Chondrocyte (in vitro differentiated cells): ENCODE measurements around the gene MSL1. TPM values are rescaled to one million over a fixed set of nuclear protein-coding genes. Genes with fewer than 3 reads are reported as not detected.
A peak's percentile ranks its signal among the peaks of the same experiment; 100 is the strongest.
"Not testable (repeated sequence)": the region's sequence is repeated elsewhere in the genome, so short reads cannot be mapped to it uniquely, and the experiment has no call there.

Experiments used
- DNase-seq: peaks from one replicate; pipeline ENCODE4 v3.0.0; 2021; ENCODE audit warnings: mixed read lengths, low spot score
- H3K27ac Mint-ChIP-seq: one replicate; pipeline ENCODE4 v1.8.0; 2021; ENCODE audit warnings: mild to moderate bottlenecking, moderate library complexity, mixed read lengths; ENCODE audit not compliant: unreplicated experiment
- H3K27me3 Mint-ChIP-seq: 2 replicates; pipeline ENCODE4 v1.8.0; 2021; ENCODE audit warnings: low read depth, mixed read lengths
- H3K36me3 Mint-ChIP-seq: 2 replicates; pipeline ENCODE4 v1.8.0; 2021; ENCODE audit warnings: low read depth, mixed read lengths
- H3K4me1 Mint-ChIP-seq: 2 replicates; pipeline ENCODE4 v1.8.0; 2021; ENCODE audit warnings: low read depth, mild to moderate bottlenecking, mixed read lengths
- H3K4me3 Mint-ChIP-seq: one replicate; pipeline ENCODE4 v1.8.0; 2021; ENCODE audit warnings: mild to moderate bottlenecking, moderate library complexity, mixed read lengths; ENCODE audit not compliant: unreplicated experiment
- H3K9me3 Mint-ChIP-seq: 2 replicates; pipeline ENCODE4 v1.8.0; 2021; ENCODE audit warnings: low read depth, mixed read lengths
- total RNA-seq: library from RNA; stranded (reverse); gene quantifications from 3 replicates; pipeline ENCODE4 v1.2.1, GENCODE V29; 2021
- TF ChIP-seq, protein P1 (sequence below): fragments of 200-600 bp; sonication (generic); IDR thresholded peaks from 2 replicates; pipeline ENCODE4 v1.5.0; 2021; ENCODE audit warnings: antibody characterized with exemption, mild to moderate bottlenecking, moderate library complexity

MSL1 gene
- total RNA-seq, 1 donor from 2014 or later: 96.2 TPM

GRCh38 chr17:40130352-40131042 lies 8.7 kb downstream of the MSL1 start:
- DNase-seq: no peak
- Mint-ChIP-seq H3K9me3 (no peaks in the 10 kb centered on the region), H3K36me3 (peaks cover 58% of the 10 kb centered on the region), H3K27ac (peak overlapping the region; percentile 23), H3K27me3 (no peaks in the 10 kb centered on the region), H3K4me3 (no peak overlapping the region), H3K4me1 (peaks cover 13% of the 10 kb centered on the region)
- TF ChIP-seq, protein P1, sequence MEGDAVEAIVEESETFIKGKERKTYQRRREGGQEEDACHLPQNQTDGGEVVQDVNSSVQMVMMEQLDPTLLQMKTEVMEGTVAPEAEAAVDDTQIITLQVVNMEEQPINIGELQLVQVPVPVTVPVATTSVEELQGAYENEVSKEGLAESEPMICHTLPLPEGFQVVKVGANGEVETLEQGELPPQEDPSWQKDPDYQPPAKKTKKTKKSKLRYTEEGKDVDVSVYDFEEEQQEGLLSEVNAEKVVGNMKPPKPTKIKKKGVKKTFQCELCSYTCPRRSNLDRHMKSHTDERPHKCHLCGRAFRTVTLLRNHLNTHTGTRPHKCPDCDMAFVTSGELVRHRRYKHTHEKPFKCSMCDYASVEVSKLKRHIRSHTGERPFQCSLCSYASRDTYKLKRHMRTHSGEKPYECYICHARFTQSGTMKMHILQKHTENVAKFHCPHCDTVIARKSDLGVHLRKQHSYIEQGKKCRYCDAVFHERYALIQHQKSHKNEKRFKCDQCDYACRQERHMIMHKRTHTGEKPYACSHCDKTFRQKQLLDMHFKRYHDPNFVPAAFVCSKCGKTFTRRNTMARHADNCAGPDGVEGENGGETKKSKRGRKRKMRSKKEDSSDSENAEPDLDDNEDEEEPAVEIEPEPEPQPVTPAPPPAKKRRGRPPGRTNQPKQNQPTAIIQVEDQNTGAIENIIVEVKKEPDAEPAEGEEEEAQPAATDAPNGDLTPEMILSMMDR: no peak

- DNase-seq: no peak
- Mint-ChIP-seq H3K9me3 (no peaks in the 10 kb centered on the region), H3K27ac (peak overlapping the region; percentile 43)
These were observed 12.4 kb downstream of the MSL1 start for GRCh38 chr17:40134184-40134583.

DNA sequence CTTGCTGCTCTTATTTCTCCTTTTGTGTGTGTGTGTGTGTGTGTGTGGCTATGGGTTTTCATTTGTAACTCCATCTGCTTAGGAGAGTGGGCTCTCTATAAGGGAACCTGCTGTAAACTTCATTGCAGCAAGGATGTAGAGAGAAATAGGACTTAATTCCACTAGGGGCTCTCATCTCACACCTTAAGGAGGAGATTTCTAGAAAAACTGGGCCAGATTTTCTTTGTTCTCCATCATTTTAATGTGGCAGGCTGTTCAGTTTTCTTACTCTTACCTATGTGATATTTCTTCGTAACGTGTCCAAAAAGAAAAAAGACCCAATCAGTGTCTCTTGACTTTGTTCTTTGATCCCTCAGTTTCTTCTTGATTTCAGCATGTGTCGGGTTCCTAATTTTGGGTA lies 14.0 kb downstream of the MSL1 start:
- Mint-ChIP-seq H3K36me3 (peaks cover 41% of the 10 kb centered on the region), H3K4me1 (peaks cover 17% of the 10 kb centered on the region), H3K27me3 (no peaks in the 10 kb centered on the region), H3K4me3 (no peak overlapping the region), H3K9me3 (no peaks in the 10 kb centered on the region), H3K27ac (peak overlapping the region; percentile 45)
- no peak for DNase-seq
- TF ChIP-seq, protein P1: peak; percentile 10

More at GRCh38 chr17:40134184-40134583, 12.4 kb downstream of the MSL1 start:
- H3K4me3 Mint-ChIP-seq: no peak overlapping the region
- no peaks in the 10 kb centered on the region for H3K27me3 Mint-ChIP-seq
- TF ChIP-seq, protein P1: no peak
- H3K36me3 Mint-ChIP-seq: peaks cover 52% of the 10 kb centered on the region
- peaks cover 8% of the 10 kb centered on the region for H3K4me1 Mint-ChIP-seq

DNA sequence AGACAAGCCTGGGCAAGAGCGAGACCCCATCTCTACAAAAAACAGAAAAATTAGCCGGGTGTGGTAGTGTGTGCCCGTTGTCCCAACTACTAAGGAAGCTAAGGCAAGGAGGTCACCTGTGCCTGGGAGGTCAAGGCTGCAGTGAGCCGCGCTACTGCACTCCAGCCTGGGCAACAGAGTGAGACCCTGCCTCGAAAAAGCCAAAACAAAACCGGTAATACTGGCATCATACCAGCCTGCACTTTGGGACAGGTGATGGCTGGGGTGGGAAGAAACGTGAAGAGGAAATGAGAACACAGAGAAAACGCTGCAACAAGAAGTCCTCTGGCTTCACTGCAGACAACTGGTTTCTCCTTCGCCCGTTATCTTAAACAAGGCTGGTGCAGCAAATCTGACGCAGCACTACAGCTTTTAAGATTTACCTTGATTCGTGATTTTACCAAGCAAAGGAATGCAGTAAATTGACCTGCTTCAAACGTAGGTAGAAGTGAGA lies 17.8 kb downstream of the MSL1 start:
- H3K4me3 Mint-ChIP-seq: peak overlapping the region; percentile 89
- no peak for DNase-seq
- peaks cover 28% of the 10 kb centered on the region for H3K4me1 Mint-ChIP-seq
- no peaks in the 10 kb centered on the region for H3K9me3 Mint-ChIP-seq
- H3K27ac Mint-ChIP-seq: peak overlapping the region; percentile 96
- no peaks in the 10 kb centered on the region for H3K27me3 Mint-ChIP-seq
- TF ChIP-seq, protein P1: no peak
- H3K36me3 Mint-ChIP-seq: peaks cover 20% of the 10 kb centered on the region

DNA sequence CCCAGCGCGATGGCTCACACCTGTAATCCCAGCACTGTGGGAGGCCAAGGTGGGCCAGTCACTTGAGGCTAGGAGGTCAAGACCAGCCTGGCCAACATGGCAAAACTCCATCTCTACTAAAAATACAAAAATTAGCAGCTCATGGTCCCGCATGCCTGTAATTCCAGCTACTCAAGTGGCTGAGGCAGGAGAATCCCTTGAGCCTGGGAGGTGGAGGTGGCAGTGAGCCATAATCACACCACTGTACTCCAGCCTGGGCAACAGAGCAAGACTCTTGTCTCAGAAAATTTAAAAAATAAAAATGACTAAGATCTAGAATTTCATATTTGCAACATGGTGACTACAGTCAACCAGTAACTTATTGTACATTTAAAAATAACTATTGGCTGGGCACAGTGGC lies 21.4 kb downstream of the MSL1 start:
- not testable (repeated sequence) for H3K4me3 Mint-ChIP-seq, H3K27ac Mint-ChIP-seq, H3K27me3 Mint-ChIP-seq, H3K9me3 Mint-ChIP-seq, DNase-seq
- H3K4me1 Mint-ChIP-seq: peaks cover 39% of the 10 kb centered on the region
- peaks cover 14% of the 10 kb centered on the region for H3K36me3 Mint-ChIP-seq

DNA sequence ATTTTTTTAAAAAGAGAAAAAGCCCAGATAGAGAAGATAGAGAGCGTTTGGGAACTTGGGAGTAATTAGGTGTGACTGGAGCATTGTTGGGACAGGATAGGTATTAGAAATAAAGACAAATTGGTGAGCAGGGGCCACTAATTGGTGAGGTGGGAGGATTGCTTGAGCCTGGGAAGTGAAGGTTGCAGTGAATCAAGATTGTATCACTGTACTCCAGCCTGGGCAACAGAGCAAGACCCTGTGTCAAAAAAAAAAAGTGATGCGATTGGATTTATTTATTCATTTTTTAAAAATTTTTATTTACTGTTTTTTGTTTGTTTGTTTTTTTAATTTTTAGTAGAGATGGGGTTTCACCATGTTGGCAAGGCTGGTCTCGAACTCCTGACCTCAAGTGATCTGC lies 23.7 kb downstream of the MSL1 start:
- H3K27me3 Mint-ChIP-seq: no peaks in the 10 kb centered on the region
- H3K9me3 Mint-ChIP-seq: no peaks in the 10 kb centered on the region
- H3K36me3 Mint-ChIP-seq: peaks cover 27% of the 10 kb centered on the region
- no peak overlapping the region for H3K4me3 Mint-ChIP-seq
- peaks cover 27% of the 10 kb centered on the region for H3K4me1 Mint-ChIP-seq
- no peak for DNase-seq
- H3K27ac Mint-ChIP-seq: no peak overlapping the region
- TF ChIP-seq, protein P1: no peak
